ENCODE measurements around the gene SAMD14. TPM values are rescaled to one million over a fixed set of nuclear protein-coding genes. Genes with fewer than 3 reads are reported as not detected.

The SAMD14 gene
- total and polyA plus RNA-seq, 10 of the 15 experiments (the other 5 are each of a cell fraction or from before 2014, with no cell fraction given): 0.06 to 1.7 (median 0.25) TPM; not detected in 3

DNA sequence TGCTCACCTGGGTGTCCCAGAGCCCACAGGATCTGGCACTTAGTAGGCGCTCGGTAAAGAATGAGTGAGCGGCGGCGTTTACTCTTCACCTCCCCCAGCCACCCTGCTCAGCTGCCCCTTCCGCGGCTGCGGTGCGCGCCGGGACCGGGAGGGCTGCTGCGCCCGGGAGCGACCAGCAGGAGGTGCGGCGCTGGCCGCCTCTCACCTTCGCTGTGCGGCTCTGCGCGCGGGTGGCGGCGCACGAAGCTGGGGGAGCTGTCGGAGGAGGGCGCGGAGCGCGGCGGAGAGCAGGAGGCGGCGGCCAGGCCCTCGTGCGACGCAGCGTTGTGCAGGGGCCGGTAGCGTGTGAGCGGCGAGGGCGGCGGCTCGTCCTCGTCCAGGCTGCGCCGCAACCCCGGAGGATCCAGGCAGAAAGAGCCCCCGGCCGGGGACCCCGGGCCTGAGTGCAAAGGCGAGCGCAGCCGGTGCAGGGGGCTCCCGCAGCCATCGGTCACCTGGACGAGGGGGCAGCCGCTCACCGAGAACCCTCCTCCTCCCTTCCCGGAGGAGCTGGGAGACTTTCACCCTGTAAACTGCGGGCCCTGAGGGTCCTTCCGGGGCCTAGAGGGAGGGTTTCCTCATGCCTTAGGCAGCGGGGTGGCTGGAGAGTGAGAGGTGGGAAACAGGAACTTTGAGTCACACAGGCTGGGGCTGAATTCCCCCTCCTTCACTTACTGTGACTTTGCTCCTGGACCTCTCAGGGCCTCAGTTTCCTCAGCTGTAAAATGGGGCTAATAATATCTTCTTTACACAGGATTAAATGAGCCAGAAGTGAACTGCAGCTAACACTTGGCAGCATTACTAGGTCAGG, 12.5 kb downstream of the SAMD14 start (continued):
- no peak for TF ChIP-seq SUPT20H (IDR thresholded peaks at IDR 0.05; ENCODE audit: borderline replicate concordance, control insufficient read depth, low read depth, low read length)
- TF ChIP-seq ZNF217 (IDR thresholded peaks at IDR 0.05): peak; percentile 37; the same call in 1 of the 2 replicates
- TF ChIP-seq, protein P1, sequence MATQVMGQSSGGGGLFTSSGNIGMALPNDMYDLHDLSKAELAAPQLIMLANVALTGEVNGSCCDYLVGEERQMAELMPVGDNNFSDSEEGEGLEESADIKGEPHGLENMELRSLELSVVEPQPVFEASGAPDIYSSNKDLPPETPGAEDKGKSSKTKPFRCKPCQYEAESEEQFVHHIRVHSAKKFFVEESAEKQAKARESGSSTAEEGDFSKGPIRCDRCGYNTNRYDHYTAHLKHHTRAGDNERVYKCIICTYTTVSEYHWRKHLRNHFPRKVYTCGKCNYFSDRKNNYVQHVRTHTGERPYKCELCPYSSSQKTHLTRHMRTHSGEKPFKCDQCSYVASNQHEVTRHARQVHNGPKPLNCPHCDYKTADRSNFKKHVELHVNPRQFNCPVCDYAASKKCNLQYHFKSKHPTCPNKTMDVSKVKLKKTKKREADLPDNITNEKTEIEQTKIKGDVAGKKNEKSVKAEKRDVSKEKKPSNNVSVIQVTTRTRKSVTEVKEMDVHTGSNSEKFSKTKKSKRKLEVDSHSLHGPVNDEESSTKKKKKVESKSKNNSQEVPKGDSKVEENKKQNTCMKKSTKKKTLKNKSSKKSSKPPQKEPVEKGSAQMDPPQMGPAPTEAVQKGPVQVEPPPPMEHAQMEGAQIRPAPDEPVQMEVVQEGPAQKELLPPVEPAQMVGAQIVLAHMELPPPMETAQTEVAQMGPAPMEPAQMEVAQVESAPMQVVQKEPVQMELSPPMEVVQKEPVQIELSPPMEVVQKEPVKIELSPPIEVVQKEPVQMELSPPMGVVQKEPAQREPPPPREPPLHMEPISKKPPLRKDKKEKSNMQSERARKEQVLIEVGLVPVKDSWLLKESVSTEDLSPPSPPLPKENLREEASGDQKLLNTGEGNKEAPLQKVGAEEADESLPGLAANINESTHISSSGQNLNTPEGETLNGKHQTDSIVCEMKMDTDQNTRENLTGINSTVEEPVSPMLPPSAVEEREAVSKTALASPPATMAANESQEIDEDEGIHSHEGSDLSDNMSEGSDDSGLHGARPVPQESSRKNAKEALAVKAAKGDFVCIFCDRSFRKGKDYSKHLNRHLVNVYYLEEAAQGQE (IDR thresholded peaks at IDR 0.05; ENCODE audit: low read depth, low read length): no peak
- TF ChIP-seq NFXL1 (IDR thresholded peaks at IDR 0.05; ENCODE audit: borderline replicate concordance): no peak
- no peak for TF ChIP-seq TBL1XR1 (IDR thresholded peaks at IDR 0.05; ENCODE audit: low read depth, low read length)
- TF ChIP-seq LARP7 (IDR thresholded peaks at IDR 0.05): peak; percentile 77; the same call in 1 of the 2 replicates
- no peak for TF ChIP-seq CREB1 (IDR thresholded peaks at IDR 0.05; ENCODE audit: low read depth)
- TF ChIP-seq RELA (IDR thresholded peaks at IDR 0.05; ENCODE audit: borderline replicate concordance, partially characterized antibody): no peak
- TF ChIP-seq ZZZ3 (IDR thresholded peaks at IDR 0.05; ENCODE audit: control insufficient read depth, insufficient read length, low read depth): no peak
- TF ChIP-seq BHLHE40 (IDR thresholded peaks at IDR 0.05; ENCODE audit: borderline replicate concordance in 1 of 2, low read depth in 2 of 2, low read length in 1 of 2): peak in 1 of 2 experiments; percentile 46; a peak in 1 of 4 replicates
- TF ChIP-seq CREM (IDR thresholded peaks at IDR 0.05; ENCODE audit: low read depth): no peak
- TF ChIP-seq, protein P2, sequence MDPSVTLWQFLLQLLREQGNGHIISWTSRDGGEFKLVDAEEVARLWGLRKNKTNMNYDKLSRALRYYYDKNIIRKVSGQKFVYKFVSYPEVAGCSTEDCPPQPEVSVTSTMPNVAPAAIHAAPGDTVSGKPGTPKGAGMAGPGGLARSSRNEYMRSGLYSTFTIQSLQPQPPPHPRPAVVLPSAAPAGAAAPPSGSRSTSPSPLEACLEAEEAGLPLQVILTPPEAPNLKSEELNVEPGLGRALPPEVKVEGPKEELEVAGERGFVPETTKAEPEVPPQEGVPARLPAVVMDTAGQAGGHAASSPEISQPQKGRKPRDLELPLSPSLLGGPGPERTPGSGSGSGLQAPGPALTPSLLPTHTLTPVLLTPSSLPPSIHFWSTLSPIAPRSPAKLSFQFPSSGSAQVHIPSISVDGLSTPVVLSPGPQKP (IDR thresholded peaks at IDR 0.05; ENCODE audit: low read depth, low read length): no peak
- no peak for TF ChIP-seq RFX5 (IDR thresholded peaks at IDR 0.05; ENCODE audit: low read depth, low read length)
- TF ChIP-seq GATAD2B (conservative IDR thresholded peaks at IDR 0.05; ENCODE audit: low read depth): peak; percentile 67; the same call in 1 of the 2 replicates
- TF ChIP-seq, protein P3, sequence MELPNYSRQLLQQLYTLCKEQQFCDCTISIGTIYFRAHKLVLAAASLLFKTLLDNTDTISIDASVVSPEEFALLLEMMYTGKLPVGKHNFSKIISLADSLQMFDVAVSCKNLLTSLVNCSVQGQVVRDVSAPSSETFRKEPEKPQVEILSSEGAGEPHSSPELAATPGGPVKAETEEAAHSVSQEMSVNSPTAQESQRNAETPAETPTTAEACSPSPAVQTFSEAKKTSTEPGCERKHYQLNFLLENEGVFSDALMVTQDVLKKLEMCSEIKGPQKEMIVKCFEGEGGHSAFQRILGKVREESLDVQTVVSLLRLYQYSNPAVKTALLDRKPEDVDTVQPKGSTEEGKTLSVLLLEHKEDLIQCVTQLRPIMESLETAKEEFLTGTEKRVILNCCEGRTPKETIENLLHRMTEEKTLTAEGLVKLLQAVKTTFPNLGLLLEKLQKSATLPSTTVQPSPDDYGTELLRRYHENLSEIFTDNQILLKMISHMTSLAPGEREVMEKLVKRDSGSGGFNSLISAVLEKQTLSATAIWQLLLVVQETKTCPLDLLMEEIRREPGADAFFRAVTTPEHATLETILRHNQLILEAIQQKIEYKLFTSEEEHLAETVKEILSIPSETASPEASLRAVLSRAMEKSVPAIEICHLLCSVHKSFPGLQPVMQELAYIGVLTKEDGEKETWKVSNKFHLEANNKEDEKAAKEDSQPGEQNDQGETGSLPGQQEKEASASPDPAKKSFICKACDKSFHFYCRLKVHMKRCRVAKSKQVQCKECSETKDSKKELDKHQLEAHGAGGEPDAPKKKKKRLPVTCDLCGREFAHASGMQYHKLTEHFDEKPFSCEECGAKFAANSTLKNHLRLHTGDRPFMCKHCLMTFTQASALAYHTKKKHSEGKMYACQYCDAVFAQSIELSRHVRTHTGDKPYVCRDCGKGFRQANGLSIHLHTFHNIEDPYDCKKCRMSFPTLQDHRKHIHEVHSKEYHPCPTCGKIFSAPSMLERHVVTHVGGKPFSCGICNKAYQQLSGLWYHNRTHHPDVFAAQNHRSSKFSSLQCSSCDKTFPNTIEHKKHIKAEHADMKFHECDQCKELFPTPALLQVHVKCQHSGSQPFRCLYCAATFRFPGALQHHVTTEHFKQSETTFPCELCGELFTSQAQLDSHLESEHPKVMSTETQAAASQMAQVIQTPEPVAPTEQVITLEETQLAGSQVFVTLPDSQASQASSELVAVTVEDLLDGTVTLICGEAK (IDR thresholded peaks at IDR 0.05; ENCODE audit: borderline replicate concordance): no peak
- 0 out of 2 replicates have a peak, but pooled peaks have one; percentile 26 for TF ChIP-seq SMARCA5 (IDR thresholded peaks at IDR 0.05)
- peak; percentile 28; the same call in 1 of the 2 replicates for TF ChIP-seq SMC3 (IDR thresholded peaks at IDR 0.05; ENCODE audit: borderline replicate concordance, low read length)
- no peak for TF ChIP-seq MXI1 (IDR thresholded peaks at IDR 0.05; ENCODE audit: low read depth, low read length)
- TF ChIP-seq HDGF (IDR thresholded peaks at IDR 0.05): no peak

Data from GM12878 (cell line).